ENCODE data around the gene MYO3B. TPM values are rescaled to one million over a fixed set of nuclear protein-coding genes. Genes with fewer than 3 reads are reported as not detected.
"Not testable (repeated sequence)": the region's sequence is repeated elsewhere in the genome, so short reads cannot be mapped to it uniquely, and the experiment has no call there.

Gene MYO3B
- total RNA-seq, 1 donor from 2014 or later: 27.3 TPM

- H3K79me2 ChIP-seq (ENCODE audit: low read depth): no peaks in the 10 kb centered on the region
- Mint-ChIP-seq H3K4me3 (no peak overlapping the region), H3K36me3 (no peaks in the 10 kb centered on the region), H3K9me3 (peaks cover 5% of the 10 kb centered on the region), H3K27me3 (ENCODE audit: insufficient read depth, low read depth) (peaks cover 4% of the 10 kb centered on the region), H3K27ac (no peak overlapping the region), H3K4me1 (peaks cover 26% of the 10 kb centered on the region)
- H3K4me2 ChIP-seq: no peak overlapping the region
- H2AFZ ChIP-seq (replicated peaks): no peak overlapping the region
- no peak overlapping the region for H3K4me3 ChIP-seq
- H3K36me3 ChIP-seq: no peaks in the 10 kb centered on the region
- no peaks in the 10 kb centered on the region for H4K20me1 ChIP-seq (ENCODE audit: low read depth)
- no peak overlapping the region for H3K27ac ChIP-seq
- H3K27me3 ChIP-seq: no peaks in the 10 kb centered on the region
- no peaks in the 10 kb centered on the region for H3K4me1 ChIP-seq
- no peak for DNase-seq (ENCODE audit: low spot score)
- H3F3A ChIP-seq (ENCODE audit: low read depth): no peaks in the 10 kb centered on the region
- no peak overlapping the region for H3K9ac ChIP-seq
- peaks cover 4% of the 10 kb centered on the region for H3K9me3 ChIP-seq (ENCODE audit: low read depth)
- no peak for TF ChIP-seq CTCF (IDR thresholded peaks at IDR 0.05)
- no peak for TF ChIP-seq EZH2phosphoT487 (IDR thresholded peaks at IDR 0.05)
Observed at GRCh38 chr2:170207901-170208300, 30.0 kb downstream of the MYO3B start.

DNA sequence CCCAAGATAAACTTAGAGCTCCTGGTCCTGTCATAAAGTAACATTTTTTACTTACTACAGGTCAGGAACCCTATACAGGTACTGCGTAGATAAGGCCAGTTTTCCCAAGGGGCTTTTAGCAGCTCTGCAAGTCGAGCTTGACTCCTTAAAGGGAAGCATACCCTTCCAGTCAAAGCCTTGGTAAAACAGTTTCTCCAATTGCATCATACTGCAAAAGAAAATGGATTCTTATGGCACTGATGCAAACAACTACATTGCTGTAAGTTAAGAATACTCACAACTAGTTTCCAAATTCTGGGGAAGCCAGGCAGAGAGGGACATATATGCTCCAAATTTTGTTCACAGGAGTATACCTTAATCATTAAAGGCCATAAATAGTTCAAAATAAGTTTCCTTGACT is 31.0 kb downstream of the MYO3B start:
- no peaks in the 10 kb centered on the region for H3K36me3 Mint-ChIP-seq
- TF ChIP-seq CTCF (IDR thresholded peaks at IDR 0.05): no peak
- no peak for TF ChIP-seq EZH2 (IDR thresholded peaks at IDR 0.05)
- TF ChIP-seq EZH2phosphoT487 (IDR thresholded peaks at IDR 0.05): no peak
- no peak for DNase-seq (ENCODE audit: low spot score)

GRCh38 chr2:170212625-170213280 is 34.8 kb downstream of the MYO3B start:
- peak overlapping the region; percentile 59 for H3K27ac Mint-ChIP-seq
- Histone ChIP-seq H3K79me2 (ENCODE audit: low read depth) (no peaks in the 10 kb centered on the region), H3K4me1 (peaks cover 23% of the 10 kb centered on the region), H3F3A (ENCODE audit: low read depth) (peaks cover 2% of the 10 kb centered on the region), H4K20me1 (ENCODE audit: low read depth) (no peaks in the 10 kb centered on the region), H3K9me3 (ENCODE audit: low read depth) (peaks cover 4% of the 10 kb centered on the region), H3K27me3 (no peaks in the 10 kb centered on the region), H3K9ac (no peak overlapping the region), H2AFZ (replicated peaks) (peak overlapping the region; percentile 89), H3K4me2 (no peak overlapping the region), H3K36me3 (no peaks in the 10 kb centered on the region), H3K4me3 (no peak overlapping the region), H3K27ac (no peak overlapping the region)
- H3K9me3 Mint-ChIP-seq: no peaks in the 10 kb centered on the region
- H3K4me1 Mint-ChIP-seq: peaks cover 37% of the 10 kb centered on the region
- no peak for TF ChIP-seq EZH2 (IDR thresholded peaks at IDR 0.05)
- no peak for TF ChIP-seq EZH2phosphoT487 (IDR thresholded peaks at IDR 0.05)
- no peak for TF ChIP-seq CTCF (IDR thresholded peaks at IDR 0.05)
- peak overlapping the region; percentile 17 for H3K4me3 Mint-ChIP-seq
- DNase-seq (ENCODE audit: low spot score): no peak
- peaks cover 4% of the 10 kb centered on the region for H3K27me3 Mint-ChIP-seq (ENCODE audit: insufficient read depth, low read depth)
- no peaks in the 10 kb centered on the region for H3K36me3 Mint-ChIP-seq

More for the DNA sequence above, 31.0 kb downstream of the MYO3B start:
- Histone ChIP-seq H3K4me1 (no peaks in the 10 kb centered on the region), H3K27ac (no peak overlapping the region), H4K20me1 (ENCODE audit: low read depth) (no peaks in the 10 kb centered on the region), H3K79me2 (ENCODE audit: low read depth) (no peaks in the 10 kb centered on the region), H3K27me3 (no peaks in the 10 kb centered on the region), H3F3A (ENCODE audit: low read depth) (no peaks in the 10 kb centered on the region), H2AFZ (replicated peaks) (no peak overlapping the region), H3K4me2 (no peak overlapping the region), H3K36me3 (no peaks in the 10 kb centered on the region), H3K4me3 (no peak overlapping the region), H3K9ac (no peak overlapping the region), H3K9me3 (ENCODE audit: low read depth) (peaks cover 4% of the 10 kb centered on the region)
- Mint-ChIP-seq H3K27me3 (ENCODE audit: insufficient read depth, low read depth) (peaks cover 6% of the 10 kb centered on the region), H3K4me3 (no peak overlapping the region), H3K27ac (no peak overlapping the region), H3K4me1 (peaks cover 29% of the 10 kb centered on the region), H3K9me3 (peaks cover 5% of the 10 kb centered on the region)

DNA sequence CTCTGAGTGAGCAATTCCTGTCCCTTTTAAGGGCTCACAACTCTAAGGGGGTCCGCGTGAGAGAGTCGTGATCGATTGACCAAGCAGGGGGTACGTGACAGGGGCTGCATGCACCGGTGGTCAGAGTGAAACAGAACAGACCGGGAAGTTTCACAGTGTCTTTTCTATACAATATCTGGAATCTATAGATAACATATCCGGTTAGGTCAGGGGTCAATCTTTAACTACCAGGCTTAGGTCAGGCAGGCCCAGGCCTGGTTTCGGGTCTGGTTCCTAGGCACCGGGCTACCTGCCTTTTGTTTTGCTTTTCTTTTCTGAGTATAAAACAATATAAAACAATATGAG is 35.3 kb downstream of the MYO3B start:
- not testable (repeated sequence) for H3K9me3 Mint-ChIP-seq; H3K36me3 Mint-ChIP-seq; H3K36me3 ChIP-seq; H3K9me3 ChIP-seq (ENCODE audit: low read depth); H3K79me2 ChIP-seq (ENCODE audit: low read depth); H3K27me3 Mint-ChIP-seq (ENCODE audit: insufficient read depth, low read depth); H4K20me1 ChIP-seq (ENCODE audit: low read depth); H3F3A ChIP-seq (ENCODE audit: low read depth); H3K9ac ChIP-seq; H3K4me3 ChIP-seq; H3K27me3 ChIP-seq; DNase-seq (ENCODE audit: low spot score); H3K27ac ChIP-seq; H3K4me2 ChIP-seq
- Mint-ChIP-seq H3K4me3 (peak overlapping the region; percentile 17), H3K27ac (peak overlapping the region; percentile 59), H3K4me1 (peaks cover 41% of the 10 kb centered on the region)
- H3K4me1 ChIP-seq: peaks cover 28% of the 10 kb centered on the region
- H2AFZ ChIP-seq (replicated peaks): peak overlapping the region; percentile 89
